ENCODE results near the gene VSTM4.

DNA sequence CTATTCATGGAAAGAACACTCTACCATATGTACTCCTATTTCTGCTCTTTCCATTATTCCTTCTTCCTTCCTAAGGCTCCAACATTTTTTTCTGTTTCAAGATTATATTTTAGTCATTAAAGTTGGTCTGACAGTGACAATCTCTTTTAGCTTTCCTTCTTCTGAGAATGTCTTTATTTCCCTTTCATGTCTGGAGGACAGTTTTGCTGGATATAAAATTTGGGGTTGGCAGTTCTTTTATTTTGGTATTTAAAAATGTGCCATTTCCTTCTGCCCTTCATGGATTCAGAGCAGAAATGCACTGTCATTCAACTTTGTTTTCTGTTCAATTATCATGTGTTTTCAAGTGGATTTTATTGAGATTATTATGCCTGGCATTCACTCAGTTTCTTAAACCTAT lies 53.1 kb downstream of the VSTM4 start:
- TF ChIP-seq POLR2A (IDR thresholded peaks at IDR 0.05; ENCODE audit: extremely low read depth, insufficient read length), result no peak
- TF ChIP-seq, protein P1, sequence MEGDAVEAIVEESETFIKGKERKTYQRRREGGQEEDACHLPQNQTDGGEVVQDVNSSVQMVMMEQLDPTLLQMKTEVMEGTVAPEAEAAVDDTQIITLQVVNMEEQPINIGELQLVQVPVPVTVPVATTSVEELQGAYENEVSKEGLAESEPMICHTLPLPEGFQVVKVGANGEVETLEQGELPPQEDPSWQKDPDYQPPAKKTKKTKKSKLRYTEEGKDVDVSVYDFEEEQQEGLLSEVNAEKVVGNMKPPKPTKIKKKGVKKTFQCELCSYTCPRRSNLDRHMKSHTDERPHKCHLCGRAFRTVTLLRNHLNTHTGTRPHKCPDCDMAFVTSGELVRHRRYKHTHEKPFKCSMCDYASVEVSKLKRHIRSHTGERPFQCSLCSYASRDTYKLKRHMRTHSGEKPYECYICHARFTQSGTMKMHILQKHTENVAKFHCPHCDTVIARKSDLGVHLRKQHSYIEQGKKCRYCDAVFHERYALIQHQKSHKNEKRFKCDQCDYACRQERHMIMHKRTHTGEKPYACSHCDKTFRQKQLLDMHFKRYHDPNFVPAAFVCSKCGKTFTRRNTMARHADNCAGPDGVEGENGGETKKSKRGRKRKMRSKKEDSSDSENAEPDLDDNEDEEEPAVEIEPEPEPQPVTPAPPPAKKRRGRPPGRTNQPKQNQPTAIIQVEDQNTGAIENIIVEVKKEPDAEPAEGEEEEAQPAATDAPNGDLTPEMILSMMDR (IDR thresholded peaks at IDR 0.05; ENCODE audit: low read depth, low read length), result no peak
- no peak for TF ChIP-seq MAX (IDR thresholded peaks at IDR 0.05; ENCODE audit: low read depth, low read length)

Data from NB4 (cell line).